ENCODE data around the gene SORCS1.

- TF ChIP-seq CTCF (IDR thresholded peaks at IDR 0.05; ENCODE audit: low read depth, low read length, missing input control) (no peak), EGR1 (IDR thresholded peaks at IDR 0.05; ENCODE audit: low read depth in 2 of 2) (no peak), RAD21 (IDR thresholded peaks at IDR 0.05) (no peak), HNF4A (conservative IDR thresholded peaks at IDR 0.05) (no peak)
Measured at GRCh38 chr10:106942035-106942662, 222.4 kb downstream of the SORCS1 start.
